NCI-H1436 treated with DMSO at 0.1 percent for 48 hours (cell line): ENCODE measurements around the gene NOX5.

Experiments
- DNase-seq: peaks from one replicate; lab custom pipeline; 2025; lab: John Stamatoyannopoulos, UW

NOX5 gene

DNA sequence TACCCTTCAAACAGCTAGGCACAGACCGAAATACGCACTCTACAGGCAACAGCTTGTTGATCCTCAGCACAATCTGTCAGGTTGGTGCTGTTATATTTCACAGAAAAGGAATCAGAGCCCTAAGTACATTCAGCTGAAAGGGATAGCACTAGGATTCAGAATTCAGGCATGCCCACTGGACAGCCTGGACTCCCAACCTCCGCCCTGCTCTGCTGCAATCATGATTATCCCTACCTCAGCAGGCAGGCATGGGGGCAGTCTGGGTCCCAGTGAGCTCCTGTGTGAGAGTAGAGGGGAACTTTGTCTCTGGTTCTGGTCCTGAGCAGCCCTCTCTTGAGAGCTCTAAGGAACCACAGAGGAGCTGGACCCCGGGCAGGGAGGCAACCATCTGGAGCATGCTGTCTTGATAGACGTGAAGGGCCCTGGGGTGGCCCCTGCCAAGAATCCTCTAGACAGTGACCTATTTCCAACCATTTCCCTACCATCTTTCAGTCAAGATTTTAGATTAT, 23.4 kb upstream of the NOX5 start:
- no peak for DNase-seq

DNA sequence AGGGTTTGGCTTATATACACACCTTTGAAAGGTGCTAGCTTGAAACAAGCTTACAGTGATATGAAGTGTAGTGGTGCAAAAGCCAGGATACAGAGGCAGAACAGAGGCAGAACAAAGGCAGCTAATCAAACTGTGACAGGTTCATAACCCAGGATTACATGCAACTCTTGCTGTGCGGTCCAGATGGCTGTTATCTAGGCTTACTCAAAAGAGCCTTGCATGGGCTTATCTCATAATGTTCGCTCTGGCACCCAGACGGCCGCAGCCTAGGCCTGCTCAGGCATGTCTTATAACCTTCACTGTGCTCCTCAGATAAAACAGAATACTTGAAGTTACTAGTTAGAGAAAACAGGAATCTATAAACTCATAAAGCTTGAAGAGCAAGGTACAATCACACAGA, 22.8 kb upstream of the NOX5 start:
- DNase-seq = no peak

DNA sequence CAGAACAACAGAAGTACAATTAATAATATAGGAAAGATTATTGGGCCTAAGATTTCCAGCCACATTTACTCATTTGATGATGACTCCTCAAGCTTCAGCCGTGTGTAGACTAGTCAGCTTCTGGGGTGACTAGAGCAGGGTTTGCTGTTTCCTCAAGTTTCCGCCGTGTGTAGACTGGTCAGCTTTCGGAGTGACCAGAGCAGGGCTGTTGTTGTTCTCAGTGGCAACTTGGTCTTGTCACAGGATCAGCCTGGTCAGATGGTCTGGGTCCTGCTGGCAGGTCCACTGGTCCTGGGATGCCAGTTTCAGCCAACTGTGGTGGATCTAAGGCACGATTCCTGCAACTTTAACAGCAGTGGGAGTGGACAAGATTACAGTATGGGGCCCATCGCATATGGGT, 21.8 kb upstream of the NOX5 start:
- no peak for DNase-seq

DNA sequence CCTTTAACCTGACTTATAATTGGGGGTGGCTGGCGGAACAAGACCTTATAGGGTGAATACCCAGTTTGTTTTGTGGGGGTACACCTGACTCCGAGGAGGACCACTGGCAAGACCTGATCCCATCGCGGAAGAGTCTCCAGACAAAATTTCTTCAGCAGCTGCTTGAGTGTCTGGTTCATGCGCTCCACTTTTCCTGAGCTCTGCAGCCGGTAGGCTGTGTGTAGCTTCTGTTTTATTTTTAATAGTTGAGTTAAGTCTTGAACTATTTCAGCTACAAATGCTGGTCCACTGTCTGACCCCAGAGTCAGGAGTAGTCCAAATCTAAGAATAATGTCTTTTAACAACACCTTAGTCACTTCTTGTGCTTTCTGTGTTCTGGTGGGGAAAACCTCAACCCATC, 21.2 kb upstream of the NOX5 start:
- DNase-seq = no peak

DNA sequence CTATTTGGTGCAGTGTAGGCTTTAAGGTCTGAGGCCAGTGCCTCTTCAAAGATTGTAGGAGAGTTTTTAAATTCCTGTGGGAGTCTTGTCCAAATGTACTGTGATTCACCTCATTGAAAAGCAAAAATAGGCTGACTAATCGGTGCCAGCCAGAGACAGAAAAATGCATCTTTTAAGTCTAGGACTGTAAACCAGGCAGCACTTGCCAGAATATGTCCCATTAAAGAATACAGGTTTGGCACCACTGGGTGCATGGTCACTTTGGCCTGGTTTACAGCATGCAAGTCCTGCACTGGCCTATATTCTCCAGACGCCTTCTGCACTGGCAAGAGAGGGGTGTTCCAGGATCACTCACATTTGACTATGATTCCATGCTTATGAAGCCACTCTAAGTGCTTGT, 20.3 kb upstream of the NOX5 start:
- DNase-seq = no peak

DNA sequence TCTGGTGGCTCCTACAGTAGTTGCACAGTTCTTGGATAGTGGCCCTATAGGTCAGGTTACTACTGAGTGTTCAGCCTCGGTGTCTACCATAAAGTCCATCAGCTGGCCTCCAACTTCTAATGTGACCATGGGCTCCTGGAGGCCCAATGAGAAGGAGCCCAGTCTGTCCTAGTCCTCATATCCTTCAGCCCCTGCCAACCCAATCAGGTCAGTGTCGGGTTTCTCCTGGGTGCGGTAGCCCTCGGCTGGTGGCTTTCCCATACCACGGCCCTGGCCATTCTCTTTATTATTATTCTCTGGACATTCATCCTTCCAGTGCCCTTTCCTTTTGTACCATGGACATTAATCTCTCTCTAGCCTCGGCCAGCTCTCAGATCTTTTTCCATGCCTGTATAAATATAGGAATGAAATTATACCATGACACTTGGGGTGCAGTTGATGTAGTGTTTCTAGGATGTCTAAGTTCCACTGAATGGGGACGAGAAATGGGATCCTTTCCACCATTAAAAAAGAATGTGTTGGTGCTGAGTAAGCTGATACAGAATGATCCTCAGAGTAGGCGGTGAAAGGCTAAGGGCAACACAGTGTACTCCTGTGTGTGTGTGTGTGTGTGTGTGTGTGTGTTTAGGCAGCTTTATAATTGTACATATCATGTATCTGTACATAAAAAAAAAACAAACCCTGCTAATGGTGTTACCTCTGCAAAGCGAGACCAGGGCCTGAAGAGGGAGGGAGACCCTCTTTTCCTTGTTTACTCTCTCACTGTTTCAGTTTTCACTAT, 19.3 kb upstream of the NOX5 start:
- DNase-seq = peak; percentile 1

DNA sequence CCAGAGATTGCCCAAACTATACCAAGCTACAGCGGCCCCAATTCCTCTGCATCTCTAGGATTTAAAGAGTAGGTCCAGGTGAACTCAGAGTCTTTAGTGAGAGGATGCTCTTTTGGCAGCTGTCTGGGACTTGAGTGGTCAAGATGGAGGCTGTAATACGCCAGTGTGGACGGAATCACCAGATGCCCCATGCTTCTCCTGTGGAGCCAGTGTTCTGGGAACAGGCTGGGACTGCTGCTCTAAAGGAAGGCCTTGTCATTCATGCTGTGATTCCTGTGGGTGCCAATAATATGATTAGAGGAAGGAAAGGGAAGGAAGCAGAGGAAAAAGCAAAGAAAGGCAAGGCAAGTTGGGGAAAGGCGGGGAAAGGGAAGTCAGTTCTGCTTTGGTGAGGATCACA, 17.4 kb upstream of the NOX5 start:
- DNase-seq = no peak

DNA sequence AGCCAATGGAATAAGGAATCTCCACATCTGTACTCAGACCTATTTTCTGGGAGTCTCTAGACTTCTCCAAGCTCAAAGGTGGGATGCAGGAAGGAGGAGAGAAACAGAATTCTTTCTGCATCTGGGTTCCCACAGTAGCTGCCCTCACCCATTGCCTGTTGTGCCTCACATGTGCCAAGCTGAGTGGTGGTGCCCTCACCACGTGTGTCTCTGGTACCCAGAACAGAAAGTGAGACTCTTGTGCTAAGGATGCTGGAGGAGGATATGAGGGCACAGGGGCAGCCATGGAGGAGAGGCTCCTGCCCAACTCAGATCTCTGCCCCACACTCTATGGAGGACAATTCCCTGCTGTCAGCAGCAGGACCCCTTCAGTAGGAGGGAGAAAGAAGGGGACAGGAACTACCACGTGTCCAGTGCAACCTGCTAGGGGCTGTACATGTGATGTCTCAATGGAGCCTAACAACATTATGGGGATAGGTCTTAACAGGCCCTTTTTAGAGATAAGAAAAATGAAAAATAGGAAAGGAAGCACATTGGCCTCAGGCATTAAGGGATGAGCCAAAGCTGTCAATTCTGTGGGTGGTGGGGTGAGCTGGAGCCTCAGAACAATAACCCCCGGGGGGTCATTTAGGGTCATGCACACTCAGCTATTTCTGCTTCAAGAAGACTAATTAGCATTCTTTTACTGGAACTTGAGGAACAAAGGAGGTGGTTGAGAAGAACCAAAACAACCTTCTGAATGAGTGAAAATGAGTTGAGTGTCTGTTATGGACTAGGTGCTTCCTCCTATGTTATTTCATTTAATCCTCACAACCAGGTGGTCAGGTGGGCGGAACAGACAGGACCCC, 16.3 kb upstream of the NOX5 start:
- DNase-seq = no peak

DNA sequence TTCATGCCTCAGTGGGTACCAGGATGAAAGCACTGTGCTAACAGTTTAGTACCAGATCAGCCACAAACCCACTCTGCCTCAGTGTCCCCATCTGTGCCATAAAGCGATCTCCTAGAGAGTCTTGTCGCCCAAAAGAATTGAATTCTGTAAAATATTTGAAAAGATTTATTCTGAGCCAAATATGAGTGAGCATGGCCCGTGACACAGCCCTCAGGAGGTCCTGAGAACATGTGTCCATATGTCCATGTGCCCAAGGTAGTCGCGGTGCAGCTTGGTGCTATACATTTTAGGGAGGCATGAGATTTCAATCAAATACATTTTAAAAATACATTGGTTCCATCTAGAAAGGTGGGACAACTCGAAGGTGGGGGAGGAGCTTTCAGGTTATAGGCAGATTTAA, 15.4 kb upstream of the NOX5 start:
- no peak for DNase-seq

DNA sequence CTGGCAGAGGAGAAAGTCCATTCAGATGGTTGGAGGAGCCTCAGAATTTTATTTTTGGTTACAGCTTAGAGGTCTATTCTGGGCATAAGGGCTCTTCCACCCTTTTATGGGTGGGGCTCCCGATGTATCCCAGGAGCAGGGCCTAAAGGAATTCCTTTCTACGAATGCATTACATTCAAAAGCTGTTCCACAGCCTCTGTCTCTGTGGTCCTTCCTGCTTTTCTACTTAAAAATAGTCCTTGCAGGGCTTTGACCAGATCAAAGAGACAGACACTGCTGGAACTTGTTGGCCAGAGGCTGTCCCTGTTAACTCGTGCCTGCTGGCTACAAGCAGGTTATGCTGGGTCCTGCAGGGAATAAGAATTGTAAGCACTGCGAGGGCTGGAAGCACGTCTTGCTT, 14.4 kb upstream of the NOX5 start:
- DNase-seq = no peak

DNA sequence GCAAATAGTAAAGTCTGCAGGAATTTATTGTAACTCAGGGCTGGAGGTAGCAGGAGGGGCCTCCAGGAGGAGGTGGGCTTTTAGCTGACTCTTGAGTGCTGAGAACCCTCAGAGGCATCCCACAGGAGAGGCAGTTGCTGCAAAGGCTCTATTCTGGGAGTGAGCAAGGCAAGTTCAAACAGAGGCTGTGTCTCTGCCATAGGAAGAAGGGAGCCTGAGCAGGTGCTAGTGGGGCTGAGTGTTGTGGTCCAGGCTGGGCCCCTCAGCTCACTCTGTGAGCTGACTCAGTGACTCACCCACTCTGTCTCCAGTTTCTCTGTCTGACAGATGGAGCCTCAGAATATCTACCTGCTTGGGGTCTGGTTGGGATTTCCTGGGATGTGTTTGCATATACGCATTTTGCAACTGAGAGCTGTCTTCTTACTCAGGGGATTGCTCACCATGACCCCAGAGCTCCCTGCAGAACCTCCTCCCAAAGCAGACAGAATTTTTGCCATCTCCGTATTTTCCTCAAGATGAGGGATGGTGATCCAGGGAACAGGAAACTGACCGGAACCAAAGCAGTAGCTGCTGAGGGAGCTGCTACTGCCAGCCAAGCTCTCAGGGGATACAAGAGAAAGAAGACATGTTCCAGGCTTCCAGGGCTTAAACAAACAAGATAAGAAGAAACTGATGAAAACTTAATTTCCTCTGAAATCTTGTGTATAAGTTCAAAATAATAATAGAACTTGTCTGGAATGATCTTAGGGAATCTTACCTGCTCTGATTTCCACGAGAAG, 13.6 kb upstream of the NOX5 start:
- no peak for DNase-seq

DNA sequence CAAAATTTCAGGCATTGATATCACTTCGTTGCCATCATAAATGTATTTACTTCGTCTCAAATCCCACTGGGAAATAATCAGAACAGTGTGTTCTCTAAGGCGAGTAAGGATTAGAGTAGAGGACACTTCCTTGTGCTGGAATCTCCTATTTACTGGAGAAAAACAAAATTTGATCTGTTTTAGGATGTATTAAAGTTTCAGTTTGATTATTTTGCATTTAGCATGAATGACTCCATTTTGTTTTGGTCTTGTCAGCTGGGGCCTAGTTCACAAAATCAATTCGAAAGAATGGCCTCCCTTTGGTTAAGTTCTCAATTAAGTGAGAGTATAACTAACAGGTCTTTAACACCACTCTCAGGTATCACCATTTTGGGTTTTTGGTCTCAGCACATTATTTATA, 11.7 kb upstream of the NOX5 start:
- no peak for DNase-seq

DNA sequence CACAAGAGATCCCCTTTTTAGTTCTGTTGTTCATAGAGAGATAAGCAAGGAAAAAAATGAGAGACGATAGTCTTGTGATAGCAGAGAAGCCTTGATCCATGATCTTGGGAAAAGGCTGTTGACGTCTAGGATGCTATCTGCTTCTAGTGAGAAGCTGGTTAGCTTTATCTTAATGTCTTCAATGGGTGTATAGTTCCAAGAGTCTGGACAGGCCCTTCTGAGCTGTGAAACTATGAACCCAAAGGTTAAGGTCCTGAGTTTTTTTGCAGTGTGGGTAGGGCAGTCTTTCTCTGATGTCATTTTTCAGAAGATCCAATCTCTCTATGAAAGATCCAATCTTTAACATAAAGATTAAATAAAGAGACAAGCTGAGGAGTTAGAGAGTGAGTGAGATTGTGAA, 10.5 kb upstream of the NOX5 start:
- DNase-seq = no peak

DNA sequence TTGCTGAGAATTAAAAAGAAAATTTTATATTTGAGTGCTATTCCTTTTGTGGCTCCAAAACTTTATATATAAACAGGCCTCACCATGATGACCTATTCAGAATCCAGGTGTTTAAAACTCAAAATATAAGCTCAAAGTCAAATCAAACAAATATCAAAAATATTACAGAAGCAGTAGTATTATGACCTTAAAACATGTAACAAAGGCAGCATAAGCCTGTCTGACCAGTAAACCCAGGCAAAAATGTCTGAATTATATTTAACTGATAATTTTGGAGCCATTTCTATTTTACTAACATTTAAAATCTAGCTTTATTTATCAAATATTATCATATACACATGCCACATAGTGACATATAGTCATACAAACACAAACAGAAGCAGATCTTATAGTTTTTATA, 6.4 kb upstream of the NOX5 start:
- DNase-seq = no peak

DNA sequence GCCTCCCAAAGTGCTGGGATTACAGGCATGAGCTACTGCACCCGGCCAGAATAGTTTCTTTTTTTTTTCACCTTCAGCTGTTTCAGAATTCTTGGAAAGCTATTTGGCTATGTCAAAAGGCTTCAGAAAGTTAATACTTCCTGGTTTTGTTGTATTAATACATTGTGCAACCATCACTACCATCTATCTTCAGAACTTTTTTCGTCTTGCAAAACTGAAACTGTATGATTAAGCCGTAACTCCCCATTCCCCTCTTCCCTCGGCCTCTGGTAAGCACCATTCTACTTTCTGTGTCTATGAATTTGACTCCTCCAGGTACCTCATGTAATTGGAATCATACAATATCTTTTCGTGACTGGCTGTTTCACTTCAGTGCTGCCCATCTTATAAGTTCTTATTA, 5.2 kb upstream of the NOX5 start:
- DNase-seq = no peak

DNA sequence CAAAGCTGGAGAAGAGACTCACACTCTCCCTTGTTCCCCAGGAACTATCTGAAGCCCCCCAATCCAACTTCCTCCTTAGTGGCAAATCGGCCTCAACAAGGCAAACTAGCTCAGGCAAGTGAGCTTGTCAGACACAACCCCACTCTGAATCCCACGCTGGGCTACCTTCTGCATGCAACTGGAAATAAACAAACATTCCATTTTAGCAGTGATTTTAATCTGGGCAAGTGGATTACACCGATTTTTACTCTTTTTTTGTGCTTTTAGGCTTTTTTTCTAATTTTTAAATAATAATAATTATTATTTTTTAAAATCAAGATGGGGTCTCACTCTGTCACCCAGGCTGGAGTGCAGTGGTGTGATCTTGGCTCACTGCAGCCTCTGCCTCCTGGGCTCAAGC, 2.9 kb upstream of the NOX5 start:
- DNase-seq = no peak

DNA sequence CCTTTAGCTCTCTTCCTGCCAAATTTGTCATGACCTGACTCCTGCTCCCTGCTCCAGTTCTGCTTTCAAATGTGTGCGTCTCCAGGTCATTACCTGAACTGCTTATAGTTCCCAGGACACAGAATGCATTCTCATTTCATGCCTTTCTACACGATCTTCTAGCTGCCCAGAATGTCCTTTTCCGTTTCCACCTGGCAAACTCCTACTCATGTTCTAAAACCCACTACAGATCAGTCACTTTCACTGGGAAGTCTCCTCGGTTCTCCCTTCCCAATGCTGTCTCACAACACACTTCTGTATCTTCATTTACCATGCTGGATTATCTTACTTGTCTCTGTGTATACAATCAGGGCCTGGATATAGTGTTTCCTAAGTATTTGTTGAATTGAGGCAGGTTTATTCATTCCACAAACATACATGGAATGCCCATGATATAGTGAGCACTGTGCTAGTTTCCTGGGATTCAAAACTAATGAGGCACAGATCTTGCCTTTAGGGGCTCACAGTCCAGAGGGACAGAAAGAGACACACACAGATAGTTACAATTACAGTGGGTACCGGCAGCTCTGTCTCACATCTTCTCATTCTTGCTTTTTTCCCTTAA, 1.6 kb upstream of the NOX5 start:
- no peak for DNase-seq

DNA sequence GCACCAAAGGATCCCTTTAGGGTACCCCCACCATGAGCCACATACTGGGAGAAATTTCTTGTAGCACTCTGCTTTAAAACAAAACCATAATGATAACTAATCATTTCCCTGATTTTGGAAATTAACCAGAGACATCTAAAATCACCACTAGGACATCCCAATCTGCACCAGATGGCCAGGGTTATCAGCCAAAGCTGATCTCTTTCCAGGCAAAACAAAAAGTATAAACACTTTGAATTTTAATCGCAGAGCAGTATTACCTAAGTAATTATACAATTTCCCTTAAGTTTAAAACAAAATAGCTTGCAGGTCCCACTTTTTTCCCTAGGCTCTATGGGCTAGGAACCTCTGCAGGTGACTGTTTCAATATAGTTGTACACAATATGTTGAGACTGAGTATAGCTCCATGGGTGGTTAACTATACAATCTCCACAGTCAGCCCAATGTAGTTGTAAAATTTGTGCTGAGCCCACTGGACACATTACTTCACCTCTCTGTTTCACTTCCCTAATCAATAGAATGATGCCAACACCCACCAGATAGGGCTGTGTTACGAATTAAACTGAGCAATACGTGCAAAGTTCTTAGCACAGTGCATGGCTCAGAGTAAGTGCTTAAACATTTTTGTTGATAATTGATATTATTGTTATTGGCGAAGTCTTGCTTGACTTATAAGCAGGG, 629 bp upstream of the NOX5 start:
- DNase-seq = no peak

DNA sequence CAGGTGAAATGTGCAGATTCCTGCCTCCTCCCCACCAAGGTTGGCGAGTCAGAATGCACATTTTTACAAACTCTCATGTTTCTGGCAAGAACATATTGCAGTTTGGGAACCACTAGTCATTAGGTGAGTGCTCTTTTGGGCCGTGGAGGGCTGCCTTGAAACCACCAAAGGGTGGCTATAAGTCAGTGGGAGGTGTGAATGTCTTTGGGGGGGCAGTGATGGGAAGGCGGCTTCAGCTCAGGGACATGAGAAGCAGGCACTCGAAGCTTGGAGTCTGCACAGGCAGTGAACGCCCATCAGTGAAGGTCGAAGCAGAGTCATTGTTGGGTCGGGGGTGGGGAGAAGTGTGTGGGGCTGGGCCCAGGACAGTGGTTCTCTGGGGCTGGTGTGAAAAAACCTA, 1.1 kb downstream of the NOX5 start:
- no peak for DNase-seq

DNA sequence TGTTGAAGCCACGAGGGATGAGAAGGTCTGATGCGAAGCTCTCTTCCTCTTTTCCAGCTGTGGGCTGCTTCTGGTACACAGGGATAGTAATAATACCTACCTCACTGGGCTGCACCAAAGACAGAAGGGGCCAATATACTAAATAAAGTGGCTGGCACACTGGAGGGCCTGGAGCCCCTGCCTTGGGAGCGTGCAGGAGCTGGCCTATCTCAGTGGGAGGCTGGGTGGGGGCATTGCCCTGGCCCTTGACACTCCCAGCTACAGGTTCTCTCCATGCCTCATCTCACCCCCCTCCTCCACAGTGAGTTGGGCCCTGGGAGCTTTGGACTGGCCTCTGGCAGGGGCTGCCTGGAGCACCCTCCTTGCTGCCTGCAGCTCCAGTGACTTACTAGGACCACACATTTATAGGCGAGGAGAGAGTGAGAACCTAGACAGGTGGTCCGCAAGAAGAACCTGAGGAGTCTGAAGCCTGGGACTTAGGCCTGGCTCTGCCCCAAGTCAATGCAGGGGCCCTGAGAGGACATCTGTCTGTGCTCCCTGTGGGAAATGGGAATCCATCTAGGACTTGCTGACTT, 1.6 kb downstream of the NOX5 start:
- DNase-seq = no peak

DNA sequence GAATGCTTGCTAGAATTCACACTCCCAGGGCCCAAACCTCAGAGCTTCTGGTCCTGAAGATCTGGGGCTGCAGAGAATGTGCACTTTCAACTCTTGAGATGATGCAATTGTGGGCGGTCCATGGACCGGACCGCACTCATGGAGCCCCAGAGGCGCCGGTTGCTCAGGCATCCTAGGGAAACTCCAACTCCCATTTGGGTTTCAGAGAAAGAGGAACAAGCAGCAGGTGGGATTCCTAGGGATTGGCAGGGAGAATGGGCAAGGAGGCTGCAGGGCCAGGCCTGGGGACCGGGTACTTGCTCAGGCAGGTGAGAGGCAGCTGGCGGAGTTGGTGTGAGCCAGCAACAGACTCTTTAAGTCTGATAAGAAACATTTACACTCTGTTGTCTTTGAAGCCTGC, 3.5 kb downstream of the NOX5 start:
- no peak for DNase-seq
